Neutrophil (primary cell): ENCODE measurements around the gene FAM78B.

Experiments
- H3K27ac ChIP-seq: fragments of 200-600 bp; sonication (generic); 2 replicates; pipeline ENCODE4 v1.5.1; 2016; ENCODE audit warnings: mild to moderate bottlenecking, moderate library complexity
- H3K27me3 ChIP-seq: fragments of 200-600 bp; sonication (generic); 2 replicates; pipeline ENCODE4 v1.6.0; 2016; ENCODE audit warnings: mild to moderate bottlenecking
- H3K36me3 ChIP-seq: fragments of 200-600 bp; sonication (generic); 2 replicates; pipeline ENCODE4 v1.5.1; 2017
- H3K4me1 ChIP-seq, 2 experiments: fragments of 200-600 bp in 1 of 2; sonication (generic) in 1 of 2; 1 replicate in 1 of 2; 2 replicates in 1 of 2; pipeline versions ENCODE4 v1.5.1 to v1.6.1; 2013 to 2016; ENCODE audit warnings: low read depth in 1 of 2, low read length in 1 of 2, mild to moderate bottlenecking in 1 of 2, moderate library complexity in 1 of 2; ENCODE audit not compliant: control insufficient read depth in 1 of 2, insufficient read depth in 1 of 2
- H3K4me3 ChIP-seq, 2 experiments: fragments of 200-600 bp in 1 of 2; sonication (generic) in 1 of 2; 1 replicate in 1 of 2; 2 replicates in 1 of 2; pipeline ENCODE4 v1.5.1; 2013 to 2016; ENCODE audit warnings: low read depth in 1 of 2, low read length in 1 of 2, mild to moderate bottlenecking in 1 of 2, moderate library complexity in 1 of 2
- H3K9me3 ChIP-seq: fragments of 200-600 bp; sonication (generic); 2 replicates; pipeline ENCODE4 v1.5.1; 2016
- CTCF ChIP-seq: fragments of 200-600 bp; sonication (generic); IDR thresholded peaks from 2 replicates; pipeline ENCODE4 v1.5.1; 2016; ENCODE audit warnings: antibody characterized with exemption

Gene FAM78B

GRCh38 chr1:166170726-166171125 lies 3.9 kb upstream of the FAM78B start:
- Histone ChIP-seq H3K27ac (no peak overlapping the region), H3K9me3 (no peaks in the 10 kb centered on the region), H3K36me3 (no peaks in the 10 kb centered on the region), H3K27me3 (peaks cover 55% of the 10 kb centered on the region), H3K4me3 (no peak overlapping the region), H3K4me1 (no peaks in the 10 kb centered on the region)
- TF ChIP-seq CTCF: no peak

GRCh38 chr1:166170075-166170474 lies 3.3 kb upstream of the FAM78B start:
- TF ChIP-seq CTCF: no peak
- Histone ChIP-seq H3K27me3 (peaks cover 62% of the 10 kb centered on the region), H3K36me3 (no peaks in the 10 kb centered on the region), H3K27ac (no peak overlapping the region), H3K4me3 (no peak overlapping the region), H3K9me3 (no peaks in the 10 kb centered on the region), H3K4me1 (no peaks in the 10 kb centered on the region)

GRCh38 chr1:166169182-166169581 lies 2.4 kb upstream of the FAM78B start:
- Histone ChIP-seq H3K4me1 (no peaks in the 10 kb centered on the region), H3K9me3 (no peaks in the 10 kb centered on the region), H3K4me3 (no peak overlapping the region), H3K36me3 (no peaks in the 10 kb centered on the region), H3K27ac (no peak overlapping the region), H3K27me3 (peaks cover 71% of the 10 kb centered on the region)
- no peak for TF ChIP-seq CTCF

- H3K36me3 ChIP-seq: no peaks in the 10 kb centered on the region
- H3K27ac ChIP-seq: no peak overlapping the region
- H3K4me3 ChIP-seq: no peak overlapping the region
- no peaks in the 10 kb centered on the region for H3K4me1 ChIP-seq
- no peaks in the 10 kb centered on the region for H3K9me3 ChIP-seq
- TF ChIP-seq CTCF: no peak
- H3K27me3 ChIP-seq: peaks cover 87% of the 10 kb centered on the region
Measured at GRCh38 chr1:166167572-166167925, 748 bp upstream of the FAM78B start.

- Histone ChIP-seq H3K4me3 (no peak overlapping the region), H3K27me3 (peaks cover 93% of the 10 kb centered on the region), H3K4me1 (no peaks in the 10 kb centered on the region), H3K9me3 (no peaks in the 10 kb centered on the region), H3K36me3 (no peaks in the 10 kb centered on the region), H3K27ac (no peak overlapping the region)
- no peak for TF ChIP-seq CTCF
Measured at GRCh38 chr1:166166329-166166697, 488 bp downstream of the FAM78B start.

GRCh38 chr1:166165661-166166328 lies 1.0 kb downstream of the FAM78B start:
- Histone ChIP-seq H3K36me3 (no peaks in the 10 kb centered on the region), H3K4me3 (no peak overlapping the region), H3K9me3 (no peaks in the 10 kb centered on the region), H3K27ac (no peak overlapping the region), H3K4me1 (no peaks in the 10 kb centered on the region), H3K27me3 (peaks cover 98% of the 10 kb centered on the region)
- no peak for TF ChIP-seq CTCF
